HG02678 (cell line): Measurements from ENCODE around the gene IDI2.

Experiments used
- ATAC-seq: cut with Tn5 transposase; IDR thresholded peaks from one replicate; pipeline ENCODE4 v1.9.1; 2021; ENCODE audit warnings: mild to moderate bottlenecking, moderate library complexity; ENCODE audit not compliant: unreplicated experiment

Gene IDI2

DNA sequence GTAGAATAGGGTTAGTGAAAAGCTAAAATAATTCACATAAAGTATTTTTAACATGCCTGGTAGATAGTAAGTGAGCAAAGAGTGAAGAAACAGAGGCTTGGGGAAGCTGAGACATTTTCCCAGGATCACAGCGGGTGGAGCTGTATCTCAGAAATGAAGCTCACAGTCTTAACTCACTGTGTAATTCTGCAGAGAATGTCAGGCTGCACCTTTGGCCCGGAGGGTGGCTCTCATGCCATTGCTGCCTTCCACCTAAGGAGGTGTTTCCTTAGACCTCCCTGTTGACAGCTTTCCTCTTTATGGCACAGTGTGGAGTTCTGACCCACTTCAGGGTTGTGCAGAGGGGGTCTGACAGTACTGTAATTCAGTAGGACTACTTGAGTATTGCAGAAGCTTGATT lies 40.3 kb downstream of the IDI2 start:
- no peak for ATAC-seq

DNA sequence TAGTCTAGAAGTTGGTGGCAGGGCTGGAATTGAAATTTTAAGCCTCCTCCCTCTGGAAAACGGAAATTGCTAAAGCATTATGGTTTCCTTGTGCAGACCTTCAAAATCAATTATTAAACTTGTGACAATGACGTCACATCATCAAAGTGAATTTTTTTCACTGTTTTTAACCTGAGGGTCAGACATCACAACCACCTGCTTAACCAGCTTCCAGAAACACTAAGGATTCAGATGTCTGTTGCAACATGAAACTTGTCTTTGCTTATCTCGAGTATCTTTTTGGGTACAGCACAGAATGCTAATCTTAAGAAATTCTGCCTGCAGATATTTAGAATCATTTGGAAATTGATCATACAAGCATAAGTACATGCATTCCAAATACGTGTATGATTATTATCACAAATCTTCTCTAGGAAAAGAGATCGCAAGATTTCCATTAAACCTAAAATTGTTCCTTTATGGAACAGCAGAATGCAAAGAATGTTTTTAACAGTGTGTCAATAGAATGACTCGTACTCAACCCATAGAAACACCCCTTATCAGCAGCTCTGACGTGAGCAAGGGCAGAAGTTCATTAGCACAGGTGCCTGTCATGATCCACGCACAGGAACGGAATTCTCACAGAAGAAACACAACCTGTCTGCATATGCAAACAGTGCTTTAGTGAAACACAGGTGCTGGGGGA lies 41.5 kb downstream of the IDI2 start:
- ATAC-seq, result no peak

DNA sequence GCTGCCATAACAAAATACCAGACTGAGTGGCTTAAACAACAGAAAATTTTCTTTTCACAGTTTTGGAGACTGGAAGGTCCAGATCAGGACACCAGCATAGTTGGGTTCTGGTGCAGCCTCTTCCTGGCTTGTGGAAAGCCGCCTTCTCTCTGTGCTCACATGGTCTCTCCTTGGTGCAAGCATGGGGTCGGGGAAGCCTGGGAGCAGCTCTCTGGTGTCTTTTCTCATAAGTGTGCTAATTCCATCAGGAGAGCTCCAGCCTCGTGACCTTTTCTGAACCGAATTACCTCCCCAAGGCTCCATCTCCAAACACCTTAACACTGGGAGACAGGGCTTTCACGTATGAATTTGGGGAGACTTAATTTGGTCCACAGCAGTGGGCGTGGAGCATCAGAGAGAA lies 42.3 kb downstream of the IDI2 start:
- no peak for ATAC-seq

DNA sequence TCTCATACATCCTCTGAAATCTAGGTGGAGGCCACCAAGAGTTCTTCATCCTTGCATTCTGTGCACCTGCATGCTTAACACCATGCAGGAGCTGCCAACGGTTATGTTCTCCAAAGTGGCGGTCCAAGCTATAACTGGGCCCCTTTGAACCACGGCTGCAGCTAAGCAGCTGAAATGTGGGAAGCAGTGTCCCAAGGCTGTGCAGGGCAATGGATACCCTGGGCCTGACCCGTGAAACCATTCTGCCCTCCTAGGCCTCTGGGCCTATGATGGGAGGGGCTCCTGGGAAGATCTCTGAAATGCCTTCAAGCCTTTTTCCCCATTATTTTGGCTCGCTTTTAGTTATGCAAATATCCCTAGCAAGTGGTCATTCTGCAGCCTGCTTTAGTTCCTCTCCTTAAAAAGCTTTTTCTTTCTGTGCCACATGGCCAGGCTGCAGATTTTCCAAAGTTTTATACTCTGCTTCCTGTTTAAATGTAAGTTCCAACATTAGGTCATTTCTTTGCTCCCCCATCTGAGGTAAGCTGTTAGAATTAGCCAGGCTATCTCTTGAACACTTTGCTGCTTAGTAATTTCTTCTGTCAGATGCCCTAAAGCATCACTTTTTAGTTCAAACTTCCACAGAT lies 45.1 kb downstream of the IDI2 start:
- no peak for ATAC-seq

DNA sequence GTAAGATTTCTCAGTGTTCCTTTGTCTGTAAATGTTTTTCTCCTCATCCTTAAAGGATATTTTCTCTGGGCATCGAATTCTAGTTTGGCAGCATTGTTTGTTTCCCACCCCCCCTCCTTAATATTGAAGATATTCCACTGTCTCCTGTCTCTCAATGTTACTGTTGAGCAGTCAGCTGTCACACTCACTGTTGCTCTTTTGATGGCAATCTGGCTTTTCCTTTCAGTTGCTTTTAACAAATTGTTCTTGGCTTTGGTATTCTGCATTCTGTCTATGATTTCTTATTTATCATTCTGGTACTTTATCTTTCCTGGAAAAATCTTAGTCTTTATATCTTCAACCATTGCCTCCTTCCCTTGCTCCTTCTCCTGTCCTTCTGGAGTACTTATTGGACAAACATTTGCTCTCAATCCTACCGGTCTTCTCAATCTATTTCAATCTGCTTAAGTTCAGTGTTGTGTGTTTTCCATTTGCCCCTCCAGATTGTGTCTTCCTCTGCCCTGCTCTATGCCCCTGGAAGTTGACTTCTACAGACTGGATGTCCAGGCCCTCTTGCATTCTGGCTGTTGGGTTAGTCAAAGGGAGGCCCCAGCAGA lies 46.7 kb downstream of the IDI2 start:
- ATAC-seq, result no peak

DNA sequence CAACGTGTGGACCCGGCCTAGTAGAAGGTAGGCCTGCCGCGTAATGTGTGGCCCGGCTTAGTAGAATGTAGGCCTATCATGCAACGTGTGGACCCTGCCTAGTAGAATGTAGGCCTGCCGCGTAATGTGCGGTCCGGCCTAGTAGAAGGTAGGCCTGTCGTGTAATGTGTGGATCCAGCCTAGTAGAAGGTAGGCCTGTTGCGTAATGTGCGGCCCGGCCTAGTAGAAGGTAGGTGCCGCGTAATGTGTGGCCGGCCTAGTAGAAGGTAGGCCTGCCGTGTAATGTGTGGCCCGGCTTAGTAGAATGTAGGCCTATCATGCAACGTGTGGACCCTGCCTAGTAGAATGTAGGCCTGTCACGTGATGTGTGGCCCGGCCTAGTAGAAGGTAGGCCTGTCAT lies 49.3 kb downstream of the IDI2 start:
- no peak for ATAC-seq

DNA sequence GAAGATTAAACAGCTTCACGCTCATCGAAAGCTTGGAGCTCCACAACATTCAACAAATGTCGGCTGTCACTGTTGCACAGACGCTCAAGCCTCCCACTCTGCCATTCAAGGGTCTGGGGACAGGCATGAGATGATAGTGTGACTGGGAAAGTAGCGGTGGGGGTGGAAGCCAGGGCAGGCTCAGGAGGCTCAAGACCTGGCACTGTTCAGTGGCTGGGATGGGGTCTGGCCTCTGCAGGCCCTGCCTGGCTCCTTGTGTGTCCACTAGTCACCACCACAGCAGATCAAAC lies 50.9 kb downstream of the IDI2 start:
- no peak for ATAC-seq

DNA sequence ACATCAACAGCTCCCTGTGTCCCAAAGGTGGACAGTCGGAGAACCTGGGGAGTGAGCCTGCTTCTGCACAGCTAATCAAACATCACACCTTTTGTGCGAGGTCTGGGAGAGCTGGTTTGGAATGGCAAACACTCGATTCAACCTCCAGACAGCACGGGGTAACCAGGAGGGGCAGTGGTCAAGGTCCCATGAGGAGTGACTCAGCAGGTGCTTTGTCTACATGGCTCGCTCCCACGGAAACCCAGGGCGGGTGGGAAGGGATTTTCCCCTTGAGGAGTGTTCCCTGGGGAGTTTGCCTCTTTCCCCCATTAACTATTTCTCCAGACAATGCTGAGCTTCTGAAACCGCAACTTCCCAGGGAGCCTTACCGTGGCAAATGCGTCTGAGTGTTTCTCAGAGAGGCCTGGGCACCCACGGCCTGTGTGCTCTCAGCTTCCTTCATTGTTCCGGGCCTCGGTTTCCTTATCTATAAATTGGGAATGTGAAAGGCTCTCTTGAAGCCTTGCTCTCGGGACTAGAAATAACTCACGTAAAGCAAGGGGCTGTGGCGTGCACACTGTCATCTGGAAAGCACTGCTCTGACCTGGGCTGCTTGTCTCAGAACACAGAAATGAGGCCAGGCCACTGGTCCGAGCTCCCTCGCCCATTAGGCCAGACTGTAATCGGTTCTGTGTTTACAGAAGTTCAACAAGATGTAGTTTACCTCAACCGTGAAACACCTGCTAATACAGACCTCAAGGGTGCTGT lies 51.4 kb downstream of the IDI2 start:
- ATAC-seq, result peak; percentile 40

DNA sequence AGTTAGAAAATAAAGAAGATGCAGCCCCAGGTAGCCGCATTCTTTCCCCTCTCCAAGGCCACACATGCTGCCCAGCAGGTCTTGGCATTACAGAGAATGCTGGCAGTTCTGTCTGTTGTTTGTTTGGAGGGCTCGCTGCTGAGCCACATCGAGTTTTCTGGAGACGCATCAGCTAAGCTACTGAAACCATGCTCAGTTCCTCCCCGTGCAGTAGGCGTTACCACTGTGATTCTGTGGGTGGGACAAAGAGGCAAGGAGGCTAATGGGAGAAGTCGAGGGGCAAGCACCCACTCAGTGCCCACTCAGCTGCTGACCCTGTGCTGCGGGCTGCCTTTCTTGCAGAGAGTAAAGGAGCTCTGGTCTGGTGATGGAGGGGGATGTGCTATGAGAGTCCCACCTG lies 52.9 kb downstream of the IDI2 start:
- ATAC-seq, result no peak

DNA sequence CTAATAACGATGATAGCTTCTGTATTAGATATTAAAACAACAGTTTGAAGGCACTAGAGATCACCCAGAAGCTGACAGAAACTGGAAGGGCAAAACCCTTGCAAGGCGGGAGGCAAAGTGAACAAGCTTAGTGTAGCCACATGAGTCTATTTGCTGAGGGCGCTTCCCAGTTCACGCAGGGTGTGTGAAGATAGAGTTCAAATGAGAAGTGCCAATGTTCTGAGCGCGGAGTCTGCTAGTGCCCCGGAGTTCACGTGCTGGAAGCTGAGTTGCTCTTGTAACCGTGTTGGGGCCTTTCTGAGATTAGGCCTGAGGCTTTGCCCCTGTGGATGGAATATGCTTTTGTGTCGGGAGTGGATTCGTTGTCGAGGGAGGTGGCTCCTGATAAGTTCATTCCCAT lies 54.0 kb downstream of the IDI2 start:
- ATAC-seq, result no peak

DNA sequence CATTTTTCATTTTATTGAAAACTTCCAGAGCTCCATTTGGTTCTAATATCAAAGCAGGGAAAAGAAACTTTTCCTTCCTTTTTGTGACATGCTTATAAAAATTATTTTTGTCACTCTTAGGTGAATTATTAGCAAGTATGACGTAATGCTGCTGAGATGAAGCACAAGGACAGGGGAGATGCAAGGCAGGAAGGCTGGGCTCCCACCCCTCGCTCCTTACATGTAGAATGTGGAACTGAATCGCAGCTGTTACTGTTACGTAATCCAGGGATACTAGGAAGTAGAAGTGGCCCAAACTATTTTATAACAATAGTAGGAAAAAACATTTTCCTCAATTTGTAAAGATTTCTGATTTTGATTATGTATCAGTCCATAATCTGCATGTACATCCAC lies 54.5 kb downstream of the IDI2 start:
- ATAC-seq, result no peak

DNA sequence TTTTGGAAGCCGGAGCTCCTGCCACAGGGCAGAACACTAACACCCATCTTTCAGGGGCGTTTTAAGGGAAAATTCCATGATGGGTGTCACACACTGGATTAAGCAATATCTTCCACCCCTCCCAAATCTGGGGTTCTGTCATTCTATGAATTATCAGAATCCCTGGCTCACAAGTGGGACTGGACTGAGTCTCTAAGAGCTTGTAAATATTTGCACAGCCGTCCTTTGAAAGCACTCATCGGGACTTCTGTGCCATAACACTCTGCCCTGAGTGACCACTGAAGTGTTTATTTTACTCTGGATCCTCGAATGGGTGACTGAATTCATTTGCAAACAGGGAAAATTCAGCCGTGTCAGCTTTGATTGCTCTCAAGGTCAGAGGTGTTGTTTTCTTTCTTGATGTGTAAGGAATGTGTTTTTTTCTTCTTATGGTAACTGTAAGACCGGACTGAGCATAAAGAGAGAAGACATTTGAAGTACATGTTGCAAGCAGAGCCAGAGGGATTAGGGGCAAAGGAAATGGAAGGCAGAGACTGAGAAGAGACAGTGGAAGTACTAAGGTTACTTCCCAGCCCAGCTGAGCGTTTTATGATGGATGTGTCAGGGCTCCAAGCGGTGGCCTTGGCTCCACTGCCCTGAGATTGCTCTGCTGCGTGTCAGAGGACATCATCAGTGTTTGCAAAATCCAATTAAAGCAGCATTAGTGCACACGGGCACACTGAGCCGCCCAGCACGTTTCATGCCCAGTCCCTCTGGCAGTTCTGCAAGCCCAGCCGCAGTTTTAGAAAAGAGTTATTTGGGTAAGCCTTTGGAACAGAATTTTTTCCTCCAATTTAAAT lies 55.1 kb downstream of the IDI2 start:
- ATAC-seq, result no peak

DNA sequence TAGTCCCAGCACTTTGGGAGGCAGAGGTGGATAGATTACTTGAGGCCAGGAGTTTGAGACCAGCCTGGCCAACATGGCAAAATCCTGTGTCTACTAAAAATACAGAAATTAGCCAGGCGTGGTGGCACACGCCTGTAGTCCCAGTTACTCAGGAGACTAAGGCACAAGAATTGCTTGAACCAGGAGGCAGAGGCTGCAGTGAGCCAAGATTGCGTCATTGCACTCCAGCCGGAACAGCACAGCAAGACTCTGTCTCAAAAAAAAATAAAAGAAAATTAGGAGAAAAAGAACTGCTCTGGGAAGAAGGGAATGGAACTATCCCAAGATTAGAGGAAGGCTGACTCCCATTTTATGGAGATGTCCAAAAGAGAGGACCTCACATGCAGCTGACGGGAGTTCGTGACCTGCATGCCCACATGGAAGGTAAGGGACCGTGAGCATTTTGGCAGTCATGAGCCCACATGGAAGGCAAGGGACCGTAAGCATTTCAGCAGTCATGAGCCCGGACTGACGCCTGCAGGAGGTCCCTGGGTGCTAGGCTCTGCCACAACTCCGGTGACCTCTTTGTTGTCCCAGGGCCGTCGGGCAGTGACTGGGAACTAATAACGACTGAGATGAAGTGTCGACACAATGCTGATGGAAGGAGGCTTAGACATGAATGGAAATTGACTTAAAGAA lies 56.0 kb downstream of the IDI2 start:
- no peak for ATAC-seq
